G401.6 (cell line): ENCODE data around the gene SULT1A2.
"Not testable (repeated sequence)": the region's sequence is repeated elsewhere in the genome, so short reads cannot be mapped to it uniquely, and the experiment has no call there.

Experiments
- FAIRE-seq: peaks from 2 replicates; lab custom pipeline; 2012; peaks lifted over from hg19 to GRCh38; lab: Jason Lieb, UNC

Gene SULT1A2

GRCh38 chr16:28558456-28558855, 38.4 kb downstream of the SULT1A2 start:
- FAIRE-seq: no peak

DNA sequence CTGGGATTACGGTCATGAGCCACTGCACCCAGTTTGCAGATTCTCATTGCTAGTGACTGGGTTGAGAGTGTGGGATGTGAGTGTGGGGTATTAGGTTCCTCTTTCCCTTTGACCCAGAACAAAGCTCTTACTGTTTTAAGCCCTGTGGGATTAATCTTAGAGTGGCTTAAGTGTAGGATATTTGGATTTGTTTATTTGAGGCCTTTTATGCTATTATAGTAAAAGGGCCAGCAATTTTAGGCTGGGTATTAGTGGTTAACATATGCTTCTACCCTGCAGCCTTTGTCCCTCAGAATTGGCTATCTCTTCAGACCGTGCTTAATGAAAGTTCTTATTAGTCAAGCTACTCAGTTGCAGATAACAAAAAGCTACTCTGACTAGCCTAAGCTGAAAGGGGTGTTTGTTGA, 39.9 kb downstream of the SULT1A2 start:
- no peak for FAIRE-seq

DNA sequence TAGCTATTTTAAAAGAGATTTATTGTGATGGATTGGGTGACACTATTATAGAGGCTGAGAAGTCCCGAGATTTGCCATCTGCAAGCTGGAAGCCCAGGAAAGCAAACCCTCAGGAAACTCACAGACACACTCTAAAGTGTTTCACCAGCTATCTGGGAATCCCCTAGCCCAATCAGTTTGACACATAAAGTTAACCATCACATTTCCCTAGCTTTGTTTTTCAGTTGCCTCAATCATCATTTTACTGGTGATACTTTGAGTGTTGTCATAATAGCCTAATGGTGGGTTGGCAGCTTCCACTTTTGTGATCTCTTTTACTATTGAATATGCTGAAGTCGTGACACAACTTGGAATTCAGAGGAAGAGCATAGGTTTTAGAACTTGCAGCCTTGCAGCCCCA, 41.3 kb downstream of the SULT1A2 start:
- no peak for FAIRE-seq

DNA sequence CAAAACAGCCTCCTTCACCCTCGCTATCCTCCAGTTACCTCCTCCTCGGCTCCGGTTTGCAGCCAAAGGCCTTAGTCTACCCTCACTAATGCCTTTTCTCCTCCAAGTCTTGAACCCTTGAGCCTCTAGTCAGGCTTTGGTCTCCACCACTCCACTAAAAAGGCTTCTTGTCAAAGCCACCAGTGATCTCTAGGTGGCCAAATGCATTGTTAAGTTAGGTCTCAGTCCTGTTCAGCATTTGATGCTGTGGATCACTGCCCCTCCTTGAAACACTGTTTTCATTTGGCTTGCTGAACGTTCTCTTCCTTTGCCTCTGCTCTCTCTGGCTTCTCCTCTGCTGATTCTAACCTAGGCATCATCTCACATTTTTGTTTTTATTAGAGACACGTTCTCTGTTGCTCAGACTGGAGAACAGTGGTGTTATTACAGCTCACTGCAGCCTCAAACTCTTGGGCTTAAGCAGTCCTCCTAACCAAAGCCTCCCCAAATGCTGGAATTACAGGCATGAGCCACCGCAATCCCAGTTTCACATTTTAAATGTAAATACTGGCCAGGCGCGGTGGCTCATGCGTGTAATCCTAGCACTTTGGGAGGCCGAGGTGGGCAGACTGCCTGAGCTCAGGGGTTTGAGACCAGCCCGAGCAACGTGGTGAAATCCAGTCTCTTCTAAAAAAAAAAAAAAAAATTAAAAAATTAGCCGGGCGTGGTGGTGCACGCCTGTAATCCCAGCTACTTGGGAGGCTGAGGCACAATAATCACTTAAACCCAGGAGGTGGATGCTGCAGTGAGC, 42.0 kb downstream of the SULT1A2 start:
- no peak for FAIRE-seq

DNA sequence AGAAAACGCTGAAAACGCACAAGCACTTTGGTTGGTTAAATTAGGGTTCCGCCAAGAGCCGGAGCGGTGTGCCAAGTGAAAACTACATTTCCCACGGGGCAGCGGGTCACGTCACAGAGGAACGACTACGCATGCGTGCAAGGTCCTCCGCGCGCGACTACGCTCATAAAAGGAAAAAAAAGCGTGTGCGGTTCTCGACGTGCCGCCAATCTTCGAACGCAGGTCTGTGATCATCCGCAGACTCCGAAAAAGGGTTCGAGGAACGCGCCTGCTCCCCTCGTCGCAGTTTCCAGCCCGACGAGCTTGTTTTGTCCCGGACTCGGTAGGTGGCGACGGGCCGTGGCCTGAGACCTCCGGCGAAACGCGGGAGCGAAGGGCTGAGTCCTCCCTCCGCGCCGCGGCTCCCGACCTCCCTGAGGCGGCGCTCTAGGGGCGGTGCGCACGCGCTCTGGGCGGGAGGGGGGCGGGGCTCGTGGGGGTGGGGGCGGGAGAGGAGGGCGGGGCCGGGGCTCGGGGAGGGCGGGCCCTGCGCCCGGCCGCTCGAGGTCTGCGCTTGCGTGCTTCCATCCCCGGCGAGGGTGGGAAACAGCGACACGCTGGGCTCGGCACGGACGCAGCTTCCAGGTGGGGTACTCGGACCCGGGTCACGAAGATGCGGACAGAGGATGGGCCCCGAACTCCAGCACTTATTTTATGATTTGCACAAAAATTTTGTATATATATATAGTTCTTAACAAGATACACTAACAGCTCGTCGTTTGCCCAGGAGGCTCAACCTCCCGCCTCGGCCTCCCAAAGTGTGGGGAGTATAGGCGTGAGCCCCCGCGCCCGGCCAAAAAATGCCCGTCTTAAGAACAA, 42.8 kb downstream of the SULT1A2 start, which contains the start of gene SGF29:
SGF29 (plus strand) TSS at position 145 of the 858 bp plus-strand sequence. CDS start 27,150 bp downstream, outside the sequence.
- peak; percentile 48 for FAIRE-seq

GRCh38 chr16:28549301-28549899, 47.5 kb downstream of the SULT1A2 start:
- peak; percentile 95 for FAIRE-seq

DNA sequence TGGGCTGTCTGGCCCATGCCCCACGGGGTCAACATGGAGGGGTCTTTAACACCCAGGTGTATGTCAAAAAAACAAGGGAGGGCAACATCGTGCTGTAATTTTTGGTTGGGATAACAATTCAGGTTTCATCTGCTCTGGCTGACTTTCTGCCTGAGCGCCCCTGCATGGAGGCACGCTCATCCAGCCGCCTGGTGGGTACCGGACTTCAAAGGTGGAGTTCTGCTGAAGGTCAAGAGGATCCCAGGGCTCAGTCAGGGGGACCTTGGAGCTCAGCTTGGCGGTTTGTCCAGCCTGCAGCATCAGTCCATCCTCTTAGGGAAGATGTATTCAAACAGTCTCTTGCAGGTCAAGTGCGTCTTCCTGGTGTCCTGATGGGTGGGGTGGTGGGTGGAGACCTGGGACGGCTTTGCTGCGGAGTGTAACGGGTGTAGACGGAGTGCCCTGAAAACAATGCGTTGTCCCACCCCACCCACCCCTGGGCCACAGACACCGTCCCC, 48.5 kb downstream of the SULT1A2 start:
- FAIRE-seq: no peak

DNA sequence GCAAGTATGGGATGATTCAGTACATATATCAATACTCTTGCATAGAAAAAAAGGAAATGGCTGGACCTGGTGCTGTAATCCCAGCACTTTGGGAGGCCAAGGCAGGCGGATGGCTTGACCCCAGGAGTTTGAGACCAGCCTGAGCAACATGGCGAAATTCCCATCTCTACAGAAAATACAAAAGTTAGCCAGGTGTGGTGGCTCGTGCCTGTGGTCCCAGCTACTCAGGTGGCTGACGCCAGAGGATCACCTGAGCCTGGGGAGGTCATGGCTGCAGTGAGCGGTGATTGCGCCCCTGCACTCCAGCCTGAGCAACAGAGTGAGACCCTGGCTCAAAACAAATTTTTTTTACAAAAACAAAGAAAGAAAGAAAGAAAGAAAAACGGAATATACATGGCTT, 50.2 kb downstream of the SULT1A2 start:
- no peak for FAIRE-seq

GRCh38 chr16:28545964-28546363, 50.9 kb downstream of the SULT1A2 start:
- not testable (repeated sequence) for FAIRE-seq

DNA sequence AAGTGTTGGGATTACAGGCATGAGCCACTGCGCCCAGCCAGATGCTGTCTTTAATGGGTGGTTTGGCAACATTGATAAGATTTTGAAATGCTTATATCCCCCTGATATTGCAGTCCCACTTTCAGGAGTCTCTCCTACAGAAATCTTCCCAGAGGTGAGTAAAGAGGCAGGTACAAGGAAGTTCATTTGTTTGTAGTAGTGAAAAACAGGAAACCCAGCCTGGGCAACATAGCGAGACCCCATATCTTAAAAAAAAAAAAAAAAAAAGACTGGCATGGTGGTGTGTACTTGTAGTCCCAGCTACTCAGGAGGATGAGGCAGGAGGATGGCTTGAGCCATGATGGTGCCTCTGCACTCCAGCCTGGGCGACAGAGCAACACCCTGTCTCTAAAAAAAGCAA, 51.9 kb downstream of the SULT1A2 start:
- no peak for FAIRE-seq

- no peak for FAIRE-seq
Observed at GRCh38 chr16:28543072-28543471, 53.8 kb downstream of the SULT1A2 start.

DNA sequence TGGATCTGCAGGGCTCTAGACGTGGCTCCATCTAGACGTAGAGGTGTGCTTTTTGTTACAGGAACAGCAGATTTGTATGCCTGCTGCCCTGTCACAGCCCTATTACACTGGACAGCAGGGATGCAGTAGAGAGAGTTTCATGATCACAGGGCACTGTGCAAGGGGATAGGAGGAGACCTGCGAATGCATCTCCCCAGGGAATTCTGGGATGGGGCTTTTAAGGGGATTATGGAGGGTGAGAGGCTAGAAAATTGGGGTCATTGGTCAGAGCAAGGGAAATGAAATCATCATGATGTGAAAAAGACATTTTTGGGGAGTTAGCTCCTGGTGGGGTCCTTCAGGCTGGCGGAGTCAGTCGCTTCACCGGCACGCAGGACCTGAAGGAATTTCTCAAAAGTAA, 54.2 kb downstream of the SULT1A2 start:
- no peak for FAIRE-seq
